Right atrium auricular region (tissue), 2 donors: ENCODE results near the gene TMEM123. TPM values are rescaled to one million over a fixed set of nuclear protein-coding genes. Genes with fewer than 3 reads are reported as not detected.

ENCODE experiments used
- DNase-seq: peaks from one replicate; pipeline ENCODE4 v3.0.0-alpha.2; 2019; ENCODE audit warnings: low spot score
- H3K27ac ChIP-seq, 2 donors: fragments of 200-600 bp; sonication (generic); 1 replicate in 1 of 2; 2 replicates in 1 of 2; pipeline ENCODE4 v1.5.1; 2016 to 2019
- H3K27me3 ChIP-seq, 2 donors: fragments of 200-600 bp; sonication (generic); one replicate each; pipeline versions ENCODE4 v1.5.1 to v1.6.0; 2017 to 2019
- H3K36me3 ChIP-seq: fragments of 200-600 bp; sonication (generic); one replicate; pipeline ENCODE4 v1.5.1; 2016
- H3K4me1 ChIP-seq, 2 donors: fragments of 200-600 bp; sonication (generic); one replicate each; pipeline versions ENCODE4 v1.5.1 to v1.6.0; 2017 to 2019
- H3K4me3 ChIP-seq, 2 donors: fragments of 200-600 bp; sonication (generic); 1 replicate in 1 of 2; 2 replicates in 1 of 2; pipeline ENCODE4 v1.5.1; 2017 to 2019; ENCODE audit warnings: mild to moderate bottlenecking in 1 of 2, moderate library complexity in 1 of 2
- H3K9me3 ChIP-seq, 2 donors: fragments of 200-600 bp; sonication (generic); one replicate each; pipeline ENCODE4 v1.5.1; 2019
- total RNA-seq, 2 donors: library from RNA; depleted of rRNA; stranded (reverse); fragments of >200 nt; gene quantifications; one replicate each; pipeline ENCODE4 v1.1.0, GENCODE V29; 2016
- TF ChIP-seq, protein P1 (sequence below), 2 donors: fragments of 200-600 bp; sonication (generic); IDR thresholded peaks; one replicate each; pipeline ENCODE4 v1.5.1; 2019; ENCODE audit warnings: antibody characterized with exemption in 2 of 2

The TMEM123 gene
- total RNA-seq, 2 donors from 2014 or later: 72.8 to 80.7 TPM

DNA sequence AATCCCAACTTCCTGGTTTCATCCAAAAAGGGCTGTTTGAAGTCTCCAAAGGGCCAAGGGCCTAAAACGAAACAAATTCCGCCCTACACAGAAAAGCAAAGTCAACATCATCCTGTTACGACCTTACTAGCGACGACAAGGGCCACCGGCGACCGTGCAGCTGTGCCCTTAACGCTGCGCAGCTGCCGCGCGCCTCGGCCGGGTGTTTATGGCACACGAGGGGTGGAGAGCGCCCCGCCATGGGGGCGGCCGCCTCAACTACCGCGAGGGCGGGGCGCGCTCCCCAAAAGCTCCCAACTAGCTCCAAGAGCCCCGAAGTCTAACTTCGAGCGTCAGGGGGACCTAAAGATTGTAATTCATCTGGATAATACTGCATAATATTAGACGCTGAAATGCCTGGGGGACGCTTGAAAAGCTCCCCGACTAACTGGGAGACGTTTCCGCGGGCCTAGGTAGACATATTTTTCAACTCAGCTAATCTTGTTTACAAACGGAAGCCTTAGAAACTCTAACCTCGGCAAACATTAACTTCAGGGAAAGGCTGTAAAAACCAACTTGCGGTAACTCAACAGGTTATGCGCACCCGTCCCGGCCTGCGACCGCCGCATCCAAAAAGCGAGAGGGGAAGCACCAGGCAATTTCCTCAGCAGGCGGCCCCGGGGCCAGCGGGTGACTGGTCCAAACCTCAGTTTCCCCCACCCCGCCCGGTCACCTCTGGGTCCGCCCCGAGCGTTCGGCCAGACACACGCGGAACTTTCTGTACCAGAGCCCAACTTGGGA, 694 bp downstream of the TMEM123 start:
- peak overlapping the region; percentile 83 to 89 for H3K27ac ChIP-seq
- DNase-seq: peak; percentile 64
- H3K4me3 ChIP-seq: peak overlapping the region; percentile 63 to 80
- H3K9me3 ChIP-seq: no peaks in the 10 kb centered on the region
- no peaks in the 10 kb centered on the region for H3K36me3 ChIP-seq
- TF ChIP-seq, protein P1, sequence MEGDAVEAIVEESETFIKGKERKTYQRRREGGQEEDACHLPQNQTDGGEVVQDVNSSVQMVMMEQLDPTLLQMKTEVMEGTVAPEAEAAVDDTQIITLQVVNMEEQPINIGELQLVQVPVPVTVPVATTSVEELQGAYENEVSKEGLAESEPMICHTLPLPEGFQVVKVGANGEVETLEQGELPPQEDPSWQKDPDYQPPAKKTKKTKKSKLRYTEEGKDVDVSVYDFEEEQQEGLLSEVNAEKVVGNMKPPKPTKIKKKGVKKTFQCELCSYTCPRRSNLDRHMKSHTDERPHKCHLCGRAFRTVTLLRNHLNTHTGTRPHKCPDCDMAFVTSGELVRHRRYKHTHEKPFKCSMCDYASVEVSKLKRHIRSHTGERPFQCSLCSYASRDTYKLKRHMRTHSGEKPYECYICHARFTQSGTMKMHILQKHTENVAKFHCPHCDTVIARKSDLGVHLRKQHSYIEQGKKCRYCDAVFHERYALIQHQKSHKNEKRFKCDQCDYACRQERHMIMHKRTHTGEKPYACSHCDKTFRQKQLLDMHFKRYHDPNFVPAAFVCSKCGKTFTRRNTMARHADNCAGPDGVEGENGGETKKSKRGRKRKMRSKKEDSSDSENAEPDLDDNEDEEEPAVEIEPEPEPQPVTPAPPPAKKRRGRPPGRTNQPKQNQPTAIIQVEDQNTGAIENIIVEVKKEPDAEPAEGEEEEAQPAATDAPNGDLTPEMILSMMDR (IDR thresholded peaks at IDR 0.05): peak in 1 of 2 donors; percentile 51
- H3K4me1 ChIP-seq: peaks cover 0 to 36% of the 10 kb centered on the region in 2 donors
- H3K27me3 ChIP-seq: no peaks in the 10 kb centered on the region

DNA sequence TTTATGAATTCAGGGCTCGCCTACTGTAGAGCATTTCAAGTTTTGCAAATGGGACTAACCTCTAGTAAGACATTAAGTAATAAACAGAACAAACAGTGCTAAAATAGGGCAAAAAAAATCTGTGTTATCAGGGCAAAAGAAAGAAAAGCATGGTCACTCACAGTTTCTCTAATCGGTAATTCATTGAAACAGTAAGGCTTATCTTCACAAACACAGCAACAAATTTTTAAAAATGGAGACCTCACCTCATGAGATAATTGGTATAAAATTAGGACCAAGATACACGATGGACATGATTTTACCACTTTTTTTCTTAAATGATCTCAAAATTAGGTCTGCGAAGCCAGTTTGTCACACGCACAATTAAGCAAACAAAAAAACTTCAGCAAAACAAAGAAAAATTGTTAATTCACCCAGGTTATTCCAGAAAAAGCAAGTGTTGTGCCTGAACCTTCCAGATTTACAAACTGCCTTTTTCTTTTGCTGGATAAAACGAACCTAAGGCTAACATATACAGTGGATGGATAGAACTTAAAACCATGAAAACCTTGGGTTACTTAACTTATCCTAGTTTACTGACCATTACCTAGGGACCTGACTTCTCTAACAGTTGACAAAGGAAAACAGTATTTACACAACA, 1.4 kb downstream of the TMEM123 start:
- Histone ChIP-seq H3K27me3 (no peaks in the 10 kb centered on the region), H3K4me3 (peak overlapping the region; percentile 63 to 80), H3K27ac (peak overlapping the region; percentile 83 to 89), H3K36me3 (no peaks in the 10 kb centered on the region), H3K4me1 (peaks cover 0 to 36% of the 10 kb centered on the region in 2 donors), H3K9me3 (no peaks in the 10 kb centered on the region)
- DNase-seq: no peak
- TF ChIP-seq, protein P1 (IDR thresholded peaks at IDR 0.05): no peak

DNA sequence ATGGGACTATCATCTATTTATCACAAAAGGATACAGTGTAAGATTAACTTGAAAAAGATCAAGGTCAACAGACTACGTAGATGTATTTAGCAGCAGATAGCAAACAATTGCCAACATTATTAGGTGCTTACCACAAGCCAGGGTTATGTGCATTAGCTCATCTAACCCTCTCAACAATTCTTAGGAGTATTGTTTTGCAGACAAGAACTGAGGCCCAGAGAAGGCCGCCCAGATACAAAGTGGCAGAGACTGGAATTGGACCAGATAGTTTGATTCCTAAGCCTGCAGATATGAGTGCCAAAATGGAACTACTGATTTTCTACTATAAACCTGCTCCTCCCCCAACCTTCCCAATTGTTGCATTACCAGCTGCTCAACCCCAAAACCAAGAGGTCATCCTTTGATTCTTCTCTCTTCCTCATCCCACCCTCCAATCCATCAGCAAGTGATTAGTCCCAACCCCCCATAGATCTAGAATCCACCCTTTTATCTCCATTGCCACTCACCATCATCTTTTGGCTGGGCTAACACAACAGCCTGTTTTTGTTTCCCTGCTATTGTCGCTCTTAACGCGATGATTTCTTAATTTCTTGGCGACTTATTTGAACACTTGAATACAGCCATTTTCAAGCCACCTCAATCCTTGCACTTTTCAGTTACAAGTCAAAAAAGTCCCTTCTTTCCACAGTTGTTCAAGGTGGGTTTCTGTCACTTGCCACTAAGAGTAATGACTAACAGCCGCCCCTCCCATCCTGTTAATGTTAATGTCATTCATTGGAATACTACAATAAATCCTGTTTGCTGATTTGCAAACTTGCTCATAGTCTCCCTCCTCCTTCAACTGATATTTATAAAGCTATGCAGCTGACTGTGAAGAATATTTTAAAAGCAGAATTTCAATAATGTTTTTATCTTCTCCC, 2.7 kb downstream of the TMEM123 start:
- H3K27ac ChIP-seq: no peak overlapping the region
- H3K27me3 ChIP-seq: no peaks in the 10 kb centered on the region
- no peak overlapping the region for H3K4me3 ChIP-seq
- TF ChIP-seq, protein P1 (IDR thresholded peaks at IDR 0.05): no peak
- peaks cover 0 to 36% of the 10 kb centered on the region in 2 donors for H3K4me1 ChIP-seq
- H3K9me3 ChIP-seq: no peaks in the 10 kb centered on the region
- no peak for DNase-seq
- no peaks in the 10 kb centered on the region for H3K36me3 ChIP-seq

DNA sequence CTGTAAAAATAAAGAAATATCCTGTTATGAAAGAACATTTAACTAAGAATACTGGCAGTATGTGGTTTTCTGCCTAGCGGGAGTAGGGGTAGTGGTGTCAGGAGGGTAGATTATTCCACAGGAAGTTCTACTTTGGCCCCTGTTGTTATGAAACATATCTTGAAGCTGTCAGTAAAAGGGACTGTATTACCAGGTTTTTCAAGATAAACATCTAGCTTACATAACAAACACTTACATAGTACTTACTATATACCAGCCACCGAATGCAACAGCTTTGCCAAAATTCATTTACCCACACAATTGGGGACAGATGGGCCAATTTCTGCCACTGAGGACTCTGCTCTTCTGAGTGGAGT, 3.7 kb downstream of the TMEM123 start:
- peaks cover 0 to 7% of the 10 kb centered on the region in 2 donors for H3K9me3 ChIP-seq
- H3K27ac ChIP-seq: no peak overlapping the region
- TF ChIP-seq, protein P1 (IDR thresholded peaks at IDR 0.05): no peak
- no peaks in the 10 kb centered on the region for H3K36me3 ChIP-seq
- H3K27me3 ChIP-seq: no peaks in the 10 kb centered on the region
- DNase-seq: no peak
- peaks cover 0 to 36% of the 10 kb centered on the region in 2 donors for H3K4me1 ChIP-seq
- no peak overlapping the region for H3K4me3 ChIP-seq

DNA sequence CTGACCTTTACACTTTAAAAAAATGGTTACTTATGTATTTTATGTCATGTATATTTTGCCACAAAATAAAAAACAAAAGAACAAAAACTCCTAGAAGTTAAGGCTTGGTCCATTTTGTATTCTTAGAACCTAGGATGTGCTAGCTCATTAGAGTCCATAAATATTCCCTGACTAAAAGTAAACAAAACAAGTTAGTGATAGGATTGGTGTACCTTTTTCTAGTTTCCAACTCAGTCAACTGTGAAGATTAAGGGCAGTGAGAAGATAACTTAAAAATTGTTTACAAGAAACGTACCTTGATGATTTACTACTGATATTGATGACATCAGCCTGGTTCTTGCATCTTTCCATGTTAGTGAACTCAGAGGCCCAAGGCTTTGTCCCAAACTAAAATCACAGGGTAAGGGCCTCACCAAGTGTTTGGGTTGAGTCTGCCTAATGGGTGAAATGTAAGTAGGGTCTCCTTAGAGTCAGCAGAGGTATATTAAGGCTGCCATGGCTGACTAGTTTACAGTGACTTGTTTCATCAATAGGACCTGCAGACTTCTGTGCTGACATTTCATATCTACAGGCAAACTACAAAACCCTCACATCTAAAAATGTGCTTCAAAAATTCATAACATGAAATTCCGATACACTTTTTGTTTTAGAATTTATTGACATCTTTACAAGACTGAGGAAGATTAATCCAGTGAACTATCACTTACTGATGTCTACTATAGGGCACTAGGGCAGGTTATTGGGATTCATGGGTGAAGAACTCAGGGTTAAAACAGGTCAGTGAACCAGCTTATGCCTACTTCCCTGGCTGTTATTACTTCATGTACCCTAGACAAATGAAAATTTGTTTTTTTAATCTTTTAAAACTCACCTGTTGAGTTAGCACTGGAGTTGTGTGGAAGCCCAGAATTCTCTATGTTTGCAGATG, 4.4 kb downstream of the TMEM123 start:
- Histone ChIP-seq H3K27me3 (no peaks in the 10 kb centered on the region), H3K4me1 (peaks cover 0 to 32% of the 10 kb centered on the region in 2 donors), H3K4me3 (no peak overlapping the region), H3K27ac (no peak overlapping the region), H3K9me3 (peaks cover 0 to 7% of the 10 kb centered on the region in 2 donors), H3K36me3 (no peaks in the 10 kb centered on the region)
- DNase-seq: no peak
- TF ChIP-seq, protein P1 (IDR thresholded peaks at IDR 0.05): no peak
